Nephron progenitor cell (in vitro differentiated cells): ENCODE data around the gene REEP1.

ENCODE experiments used
- DNase-seq: peaks from one replicate; pipeline ENCODE4 v3.0.0; 2021
- H3K27ac Mint-ChIP-seq: 2 replicates; pipeline ENCODE4 v1.8.0; 2021; ENCODE audit warnings: mild to moderate bottlenecking, moderate library complexity, mixed read lengths
- H3K27me3 Mint-ChIP-seq: 2 replicates; pipeline ENCODE4 v1.8.0; 2021; ENCODE audit warnings: mild to moderate bottlenecking, low read depth, mixed read lengths; ENCODE audit not compliant: poor library complexity
- H3K36me3 Mint-ChIP-seq: 2 replicates; pipeline ENCODE4 v1.8.0; 2021; ENCODE audit warnings: low read depth, mixed read lengths
- H3K4me1 Mint-ChIP-seq: 2 replicates; pipeline ENCODE4 v1.8.0; 2021; ENCODE audit warnings: mixed read lengths
- H3K4me3 Mint-ChIP-seq: 2 replicates; pipeline ENCODE4 v1.8.0; 2021; ENCODE audit warnings: mild to moderate bottlenecking, moderate library complexity, mixed read lengths
- H3K9me3 Mint-ChIP-seq: 2 replicates; pipeline ENCODE4 v1.8.0; 2021; ENCODE audit warnings: mild to moderate bottlenecking, moderate library complexity, mixed read lengths
- TF ChIP-seq, protein P1 (sequence below): fragments of 200-600 bp; sonication (generic); IDR thresholded peaks from 2 replicates; pipeline ENCODE4 v1.5.0; 2021; ENCODE audit warnings: antibody characterized with exemption

The REEP1 gene

DNA sequence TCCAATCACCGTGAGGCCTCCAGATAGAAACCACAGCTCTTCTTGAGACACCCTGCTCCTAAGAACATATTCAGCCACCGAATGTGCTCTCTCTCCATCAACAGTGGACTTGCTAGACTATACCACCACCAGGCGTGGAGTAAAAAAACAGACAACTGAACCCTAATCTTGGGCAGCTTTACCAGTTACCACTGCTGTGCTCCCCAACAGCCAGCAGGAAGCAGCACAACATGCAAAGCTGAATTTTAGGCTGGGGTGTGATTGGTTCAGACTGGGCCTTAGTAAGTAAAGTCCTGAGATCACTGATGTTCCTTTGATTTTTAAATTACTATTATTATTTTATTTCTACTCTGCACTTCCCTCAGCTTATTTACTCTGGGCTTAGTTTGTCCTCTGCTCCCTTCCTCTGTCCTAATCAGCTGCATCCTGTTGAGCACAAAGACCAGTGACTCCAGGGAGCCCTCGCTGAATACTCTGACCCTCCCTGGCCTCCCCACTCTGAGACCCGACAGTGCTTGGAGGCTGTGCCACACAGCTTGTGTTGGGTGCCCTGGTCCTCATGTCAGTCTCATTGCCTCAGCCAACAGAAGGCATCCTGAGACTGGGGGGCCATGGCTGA, 116.3 kb downstream of the REEP1 start:
- H3K27ac Mint-ChIP-seq = peak overlapping the region; percentile 32
- peaks cover 65% of the 10 kb centered on the region for H3K4me1 Mint-ChIP-seq

DNA sequence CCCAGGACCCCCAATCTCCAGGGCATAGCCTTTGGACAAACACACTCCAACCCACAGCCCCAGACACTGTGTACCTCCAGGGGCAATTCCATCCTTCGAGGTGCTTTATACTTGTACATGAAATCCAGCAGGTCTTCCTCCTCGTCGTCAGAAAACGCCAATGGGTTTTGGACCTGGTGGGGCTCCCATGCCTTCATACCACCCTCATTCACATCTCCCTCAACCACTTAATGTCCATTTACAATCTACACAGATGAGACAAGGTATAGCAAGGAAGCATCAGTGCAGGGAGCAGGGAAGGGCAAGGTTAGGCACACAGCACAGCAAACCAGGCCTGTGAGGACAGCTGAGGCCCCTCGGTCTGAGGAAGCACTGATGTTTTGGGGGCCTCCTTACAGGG, 117.5 kb downstream of the REEP1 start:
- DNase-seq = no peak
- H3K27ac Mint-ChIP-seq = no peak overlapping the region
- H3K27me3 Mint-ChIP-seq = peaks cover 6% of the 10 kb centered on the region
- no peaks in the 10 kb centered on the region for H3K9me3 Mint-ChIP-seq
- H3K4me3 Mint-ChIP-seq = no peak overlapping the region
- TF ChIP-seq, protein P1, sequence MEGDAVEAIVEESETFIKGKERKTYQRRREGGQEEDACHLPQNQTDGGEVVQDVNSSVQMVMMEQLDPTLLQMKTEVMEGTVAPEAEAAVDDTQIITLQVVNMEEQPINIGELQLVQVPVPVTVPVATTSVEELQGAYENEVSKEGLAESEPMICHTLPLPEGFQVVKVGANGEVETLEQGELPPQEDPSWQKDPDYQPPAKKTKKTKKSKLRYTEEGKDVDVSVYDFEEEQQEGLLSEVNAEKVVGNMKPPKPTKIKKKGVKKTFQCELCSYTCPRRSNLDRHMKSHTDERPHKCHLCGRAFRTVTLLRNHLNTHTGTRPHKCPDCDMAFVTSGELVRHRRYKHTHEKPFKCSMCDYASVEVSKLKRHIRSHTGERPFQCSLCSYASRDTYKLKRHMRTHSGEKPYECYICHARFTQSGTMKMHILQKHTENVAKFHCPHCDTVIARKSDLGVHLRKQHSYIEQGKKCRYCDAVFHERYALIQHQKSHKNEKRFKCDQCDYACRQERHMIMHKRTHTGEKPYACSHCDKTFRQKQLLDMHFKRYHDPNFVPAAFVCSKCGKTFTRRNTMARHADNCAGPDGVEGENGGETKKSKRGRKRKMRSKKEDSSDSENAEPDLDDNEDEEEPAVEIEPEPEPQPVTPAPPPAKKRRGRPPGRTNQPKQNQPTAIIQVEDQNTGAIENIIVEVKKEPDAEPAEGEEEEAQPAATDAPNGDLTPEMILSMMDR = no peak
- H3K4me1 Mint-ChIP-seq = peaks cover 62% of the 10 kb centered on the region
- no peaks in the 10 kb centered on the region for H3K36me3 Mint-ChIP-seq

More for the DNA sequence above, 116.3 kb downstream of the REEP1 start:
- TF ChIP-seq, protein P1 = peak; percentile 91
- H3K27me3 Mint-ChIP-seq = peaks cover 9% of the 10 kb centered on the region
- peak; percentile 58 for DNase-seq
- H3K36me3 Mint-ChIP-seq = no peaks in the 10 kb centered on the region
- H3K9me3 Mint-ChIP-seq = no peaks in the 10 kb centered on the region
- no peak overlapping the region for H3K4me3 Mint-ChIP-seq

- Mint-ChIP-seq H3K27ac (no peak overlapping the region), H3K9me3 (no peaks in the 10 kb centered on the region), H3K36me3 (peaks cover 7% of the 10 kb centered on the region), H3K27me3 (peaks cover 6% of the 10 kb centered on the region), H3K4me1 (peaks cover 45% of the 10 kb centered on the region), H3K4me3 (no peak overlapping the region)
- TF ChIP-seq, protein P1 = no peak
- DNase-seq = no peak
These were observed 119.3 kb downstream of the REEP1 start for GRCh38 chr2:86218124-86218523.

DNA sequence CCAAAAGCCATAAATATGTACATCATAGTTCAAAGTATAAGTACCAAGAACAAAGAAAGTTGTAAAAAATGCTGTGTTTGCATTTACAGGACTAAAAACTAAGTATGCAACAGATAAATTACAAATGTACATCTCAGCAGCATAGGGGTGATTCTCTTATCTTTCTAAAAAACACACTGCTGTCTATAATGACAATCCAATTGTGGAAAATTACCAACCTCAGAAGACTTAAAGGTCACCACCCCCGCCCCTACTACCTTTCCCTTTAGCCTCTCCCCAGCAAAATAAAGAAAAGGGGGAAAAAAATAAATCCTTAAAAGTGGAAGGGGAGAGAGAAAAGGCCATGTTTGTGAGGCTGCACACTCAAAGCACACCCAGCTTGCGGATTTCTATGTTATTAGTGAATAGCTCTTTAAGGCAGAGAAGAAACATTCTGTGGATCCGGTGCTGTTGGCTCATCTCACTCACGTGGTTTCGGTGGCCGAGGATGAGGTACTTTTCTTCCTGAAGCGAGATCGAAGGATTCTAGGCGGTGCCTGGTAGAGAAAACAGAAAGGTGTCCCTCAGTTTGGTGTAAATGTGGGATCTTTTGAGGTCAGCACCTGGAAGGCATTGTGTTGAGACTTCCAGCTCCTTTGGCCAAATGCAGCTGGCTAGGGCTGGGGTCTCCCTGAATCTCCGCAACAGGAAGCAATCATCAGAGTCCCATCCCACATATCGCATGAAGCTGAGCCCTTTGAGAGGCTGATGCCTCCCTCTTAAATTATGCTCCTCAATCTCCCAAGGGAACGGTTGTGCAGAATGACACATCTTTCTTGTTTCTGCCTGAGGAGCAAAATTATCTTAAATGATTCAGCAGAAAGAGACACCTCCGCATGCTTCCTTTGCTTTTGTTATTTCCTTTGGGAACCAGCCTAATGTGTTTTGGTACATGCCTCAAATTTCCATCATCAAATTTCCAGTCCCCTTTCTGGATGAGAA, 120.6 kb downstream of the REEP1 start:
- TF ChIP-seq, protein P1 = no peak
- peak overlapping the region; percentile 9 for H3K27ac Mint-ChIP-seq
- no peak overlapping the region for H3K4me3 Mint-ChIP-seq
- H3K27me3 Mint-ChIP-seq = peaks cover 2% of the 10 kb centered on the region
- H3K36me3 Mint-ChIP-seq = peaks cover 15% of the 10 kb centered on the region
- no peaks in the 10 kb centered on the region for H3K9me3 Mint-ChIP-seq
- H3K4me1 Mint-ChIP-seq = peaks cover 32% of the 10 kb centered on the region
- DNase-seq = no peak

DNA sequence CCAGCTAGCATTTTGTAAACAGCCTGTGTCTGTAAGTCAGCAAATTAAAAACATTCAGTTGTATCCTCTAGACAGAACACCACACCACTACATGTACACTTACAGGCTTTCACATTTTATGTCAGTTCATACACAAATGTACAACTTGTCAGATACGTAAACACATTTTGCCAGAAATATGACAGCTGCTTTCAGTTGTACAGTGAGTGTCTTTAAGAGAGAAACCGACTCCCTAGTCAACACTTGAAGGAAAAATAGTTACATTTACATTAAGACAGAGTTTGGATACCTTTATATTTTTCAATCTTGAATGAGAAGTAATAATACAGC, 123.0 kb downstream of the REEP1 start:
- no peaks in the 10 kb centered on the region for H3K9me3 Mint-ChIP-seq
- TF ChIP-seq, protein P1 = no peak
- H3K4me3 Mint-ChIP-seq = no peak overlapping the region
- H3K36me3 Mint-ChIP-seq = peaks cover 36% of the 10 kb centered on the region
- H3K27ac Mint-ChIP-seq = no peak overlapping the region
- H3K4me1 Mint-ChIP-seq = peaks cover 22% of the 10 kb centered on the region
- no peak for DNase-seq
- H3K27me3 Mint-ChIP-seq = peaks cover 2% of the 10 kb centered on the region
